ENCODE measurements around the gene SLC22A31. TPM values are rescaled to one million over a fixed set of nuclear protein-coding genes. Genes with fewer than 3 reads are reported as not detected.
A peak's percentile ranks its signal among the peaks of the same experiment; 100 is the strongest.
"Not testable (repeated sequence)": the region's sequence is repeated elsewhere in the genome, so short reads cannot be mapped to it uniquely, and the experiment has no call there.

Gene SLC22A31
- total RNA-seq, 2 donors from 2014 or later, result 0.75 TPM; not detected in 1

DNA sequence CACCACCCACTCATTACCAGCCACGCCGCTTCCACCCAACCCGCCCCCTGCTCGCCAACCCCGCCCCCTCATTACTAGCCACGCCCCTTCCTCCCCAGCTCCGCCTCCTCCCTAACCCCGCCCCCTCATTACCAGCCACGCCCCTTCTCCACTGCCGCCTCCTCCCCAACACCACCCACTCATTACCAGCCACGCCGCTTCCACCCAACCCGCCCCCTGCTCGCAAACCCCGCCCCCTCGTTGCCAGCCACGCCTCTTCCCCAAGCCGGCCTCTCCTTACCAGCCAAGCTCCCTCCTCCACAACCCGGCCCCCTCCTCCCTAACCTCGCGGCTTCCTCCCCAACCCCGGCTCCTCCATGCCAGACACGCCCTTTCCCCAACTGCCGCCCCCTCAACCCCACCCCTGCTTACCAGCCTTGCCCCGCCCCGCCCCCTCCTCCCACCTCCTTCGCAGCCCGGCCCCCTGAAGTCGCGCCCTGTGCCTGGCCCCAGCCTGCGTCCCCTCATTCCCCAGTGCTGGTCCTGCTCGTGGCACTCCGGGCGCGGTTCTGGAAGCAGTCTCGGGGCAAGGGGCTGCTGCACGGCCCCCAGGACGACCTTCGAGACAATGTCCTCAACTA lies 7.3 kb downstream of the SLC22A31 start:
- Histone ChIP-seq H3K27ac (no peak overlapping the region), H3K9me3 (no peaks in the 10 kb centered on the region), H3K36me3 (no peaks in the 10 kb centered on the region), H3K4me1 (peaks cover 0 to 19% of the 10 kb centered on the region in 2 donors), H3K4me3 (peak overlapping the region in 1 of 2 donors; percentile 8), H3K27me3 (no peaks in the 10 kb centered on the region)
- TF ChIP-seq, protein P1, sequence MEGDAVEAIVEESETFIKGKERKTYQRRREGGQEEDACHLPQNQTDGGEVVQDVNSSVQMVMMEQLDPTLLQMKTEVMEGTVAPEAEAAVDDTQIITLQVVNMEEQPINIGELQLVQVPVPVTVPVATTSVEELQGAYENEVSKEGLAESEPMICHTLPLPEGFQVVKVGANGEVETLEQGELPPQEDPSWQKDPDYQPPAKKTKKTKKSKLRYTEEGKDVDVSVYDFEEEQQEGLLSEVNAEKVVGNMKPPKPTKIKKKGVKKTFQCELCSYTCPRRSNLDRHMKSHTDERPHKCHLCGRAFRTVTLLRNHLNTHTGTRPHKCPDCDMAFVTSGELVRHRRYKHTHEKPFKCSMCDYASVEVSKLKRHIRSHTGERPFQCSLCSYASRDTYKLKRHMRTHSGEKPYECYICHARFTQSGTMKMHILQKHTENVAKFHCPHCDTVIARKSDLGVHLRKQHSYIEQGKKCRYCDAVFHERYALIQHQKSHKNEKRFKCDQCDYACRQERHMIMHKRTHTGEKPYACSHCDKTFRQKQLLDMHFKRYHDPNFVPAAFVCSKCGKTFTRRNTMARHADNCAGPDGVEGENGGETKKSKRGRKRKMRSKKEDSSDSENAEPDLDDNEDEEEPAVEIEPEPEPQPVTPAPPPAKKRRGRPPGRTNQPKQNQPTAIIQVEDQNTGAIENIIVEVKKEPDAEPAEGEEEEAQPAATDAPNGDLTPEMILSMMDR (IDR thresholded peaks at IDR 0.05), result no peak
- DNase-seq (ENCODE audit: low spot score), result no peak

DNA sequence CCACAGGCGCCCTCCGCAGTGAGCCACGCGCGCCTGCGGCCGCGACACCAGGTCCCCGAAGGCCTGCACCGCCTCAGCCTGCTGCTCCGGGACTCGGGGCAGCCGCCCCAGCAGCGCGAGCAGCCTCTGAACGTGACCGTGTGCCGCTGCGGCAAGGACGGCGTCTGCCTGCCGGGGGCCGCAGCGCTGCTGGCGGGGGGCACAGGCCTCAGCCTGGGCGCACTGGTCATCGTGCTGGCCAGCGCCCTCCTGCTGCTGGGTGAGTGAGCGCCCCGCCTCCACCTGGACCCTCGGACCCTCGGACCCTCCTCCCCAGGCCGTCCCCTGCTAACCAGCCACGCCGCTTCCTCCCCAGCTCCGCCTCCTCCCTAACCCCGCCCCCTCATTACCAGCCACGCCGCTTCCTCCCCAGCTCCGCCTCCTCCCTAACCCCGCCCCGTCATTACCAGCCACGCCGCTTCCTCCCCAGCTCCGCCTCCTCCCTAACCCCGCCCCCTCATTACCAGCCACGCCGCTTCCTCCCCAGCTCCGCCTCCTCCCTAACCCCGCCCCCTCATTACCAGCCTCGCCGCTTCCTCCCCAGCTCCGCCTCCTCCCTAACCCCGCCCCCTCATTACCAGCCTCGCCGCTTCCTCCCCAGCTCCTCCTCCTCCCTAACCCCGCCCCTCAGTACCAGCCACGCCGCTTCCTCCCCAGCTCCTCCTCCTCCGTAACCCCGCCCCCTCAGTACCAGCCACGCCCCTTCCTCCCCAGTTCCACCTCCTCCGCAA lies 8.0 kb downstream of the SLC22A31 start:
- not testable (repeated sequence) for H3K27ac ChIP-seq, H3K36me3 ChIP-seq, H3K27me3 ChIP-seq, H3K9me3 ChIP-seq
- H3K4me3 ChIP-seq, result peak overlapping the region; percentile 40 to 55
- DNase-seq (ENCODE audit: low spot score), result peak; percentile 73
- peaks cover 0 to 19% of the 10 kb centered on the region in 2 donors for H3K4me1 ChIP-seq

DNA sequence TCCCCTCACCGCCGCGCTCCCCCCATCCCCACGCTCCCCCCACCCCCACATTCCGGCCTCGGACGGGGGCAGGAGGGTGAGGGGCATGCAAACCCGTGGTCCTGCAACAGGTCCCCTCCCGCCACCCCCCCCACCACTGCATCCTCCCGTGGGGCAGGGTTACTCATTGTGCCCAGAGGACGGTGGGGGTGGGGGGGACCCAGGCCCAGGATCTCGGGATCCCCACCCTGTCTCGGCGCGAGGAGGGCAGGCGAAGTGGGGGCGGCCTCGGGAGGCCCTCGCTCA lies 8.5 kb downstream of the SLC22A31 start:
- Histone ChIP-seq H3K9me3 (no peaks in the 10 kb centered on the region), H3K27ac (no peak overlapping the region), H3K36me3 (no peaks in the 10 kb centered on the region), H3K4me3 (peak overlapping the region; percentile 40 to 55), H3K4me1 (peaks cover 0 to 19% of the 10 kb centered on the region in 2 donors), H3K27me3 (no peaks in the 10 kb centered on the region)
- no peak for DNase-seq (ENCODE audit: low spot score)
- TF ChIP-seq, protein P1 (IDR thresholded peaks at IDR 0.05), result no peak

DNA sequence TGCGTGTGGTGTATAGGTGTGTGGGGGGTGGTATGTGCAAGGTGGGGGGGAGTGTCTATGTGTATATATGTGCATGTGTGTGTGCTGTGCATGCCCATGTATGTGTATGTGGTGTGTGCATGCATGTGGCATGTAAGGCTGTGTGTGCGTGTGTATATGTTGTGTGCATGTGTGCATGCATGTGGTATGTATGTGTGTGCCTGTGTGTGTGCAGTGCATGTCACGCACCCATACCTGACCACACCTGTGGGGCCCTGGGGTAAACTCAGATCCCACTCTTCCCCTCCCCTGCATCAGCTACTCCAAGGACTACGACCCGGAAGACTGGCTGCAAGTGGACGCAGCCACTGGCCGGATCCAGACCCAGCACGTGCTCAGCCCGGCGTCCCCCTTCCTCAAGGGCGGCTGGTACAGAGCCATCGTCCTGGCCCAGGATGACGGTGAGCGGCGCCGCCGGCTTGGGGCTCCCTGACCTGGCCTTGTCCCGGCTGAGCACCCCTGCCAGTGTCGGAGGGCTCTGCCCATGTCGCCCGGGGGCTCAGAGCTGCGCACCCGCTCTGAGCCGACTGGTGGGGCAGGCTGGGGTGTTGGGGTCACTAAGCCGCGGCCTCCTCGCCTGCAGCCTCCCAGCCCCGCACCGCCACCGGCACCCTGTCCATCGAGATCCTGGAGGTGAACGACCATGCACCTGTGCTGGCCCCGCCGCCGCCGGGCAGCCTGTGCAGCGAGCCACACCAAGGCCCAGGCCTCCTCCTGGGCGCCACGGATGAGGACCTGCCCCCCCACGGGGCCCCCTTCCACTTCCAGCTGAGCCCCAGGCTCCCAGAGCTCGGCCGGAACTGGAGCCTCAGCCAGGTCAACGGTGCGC lies 9.1 kb downstream of the SLC22A31 start:
- H3K4me3 ChIP-seq, result peak overlapping the region in 1 of 2 donors; percentile 55
- H3K27me3 ChIP-seq, result no peaks in the 10 kb centered on the region
- TF ChIP-seq, protein P1 (IDR thresholded peaks at IDR 0.05), result no peak
- H3K4me1 ChIP-seq, result peaks cover 0 to 19% of the 10 kb centered on the region in 2 donors
- H3K36me3 ChIP-seq, result no peaks in the 10 kb centered on the region
- H3K9me3 ChIP-seq, result no peaks in the 10 kb centered on the region
- no peak for DNase-seq (ENCODE audit: low spot score)
- H3K27ac ChIP-seq, result no peak overlapping the region

DNA sequence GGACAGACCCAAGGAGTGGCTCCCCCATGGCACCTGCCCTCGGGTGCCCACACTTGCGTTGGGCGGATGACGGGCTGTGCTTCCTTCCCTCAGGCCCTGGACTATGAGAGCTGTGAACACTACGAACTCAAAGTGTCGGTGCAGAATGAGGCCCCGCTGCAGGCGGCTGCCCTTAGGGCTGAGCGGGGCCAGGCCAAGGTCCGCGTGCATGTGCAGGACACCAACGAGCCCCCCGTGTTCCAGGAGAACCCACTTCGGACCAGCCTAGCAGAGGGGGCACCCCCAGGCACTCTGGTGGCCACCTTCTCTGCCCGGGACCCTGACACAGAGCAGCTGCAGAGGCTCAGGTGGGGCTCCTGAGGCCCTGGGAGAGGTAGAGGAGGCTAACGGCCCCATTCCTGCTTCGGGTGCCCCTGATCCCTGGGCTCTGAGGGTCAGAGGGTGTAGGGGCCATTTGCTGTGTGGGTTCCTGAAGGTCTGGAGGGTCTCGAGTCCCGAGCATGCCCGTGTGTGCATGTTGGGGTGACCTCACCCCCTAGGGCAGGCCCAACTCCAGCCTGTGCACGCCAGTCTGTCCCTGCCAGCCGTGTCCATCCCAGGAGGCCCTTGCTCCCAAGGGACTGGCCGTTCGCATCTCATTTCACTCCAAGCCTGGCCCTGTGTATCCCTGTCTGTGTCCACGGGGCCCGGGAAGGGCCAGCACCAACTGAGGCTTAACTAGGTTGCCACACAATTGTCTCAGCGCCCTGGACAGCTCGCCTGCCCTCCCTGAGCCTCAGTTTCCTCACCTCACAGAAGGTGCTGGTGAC lies 10.0 kb downstream of the SLC22A31 start:
- Histone ChIP-seq H3K27me3 (no peaks in the 10 kb centered on the region), H3K4me1 (peaks cover 0 to 19% of the 10 kb centered on the region in 2 donors), H3K36me3 (no peaks in the 10 kb centered on the region), H3K4me3 (no peak overlapping the region), H3K9me3 (no peaks in the 10 kb centered on the region), H3K27ac (no peak overlapping the region)
- TF ChIP-seq, protein P1 (IDR thresholded peaks at IDR 0.05), result no peak
- no peak for DNase-seq (ENCODE audit: low spot score)

All from right atrium auricular region (tissue), 2 donors.